WTC11 (cell line): Measurements from ENCODE around the gene ATP11A.

Source experiments
- ATF1 ChIP-seq: sonication (generic); formaldehyde crosslinking; IDR thresholded peaks from 2 replicates; pipeline ENCODE4 v1.8.1; 2023; ENCODE audit warnings: mild to moderate bottlenecking, moderate library complexity, missing genetic modification reagents
- CREB1 ChIP-seq: sonication (generic); formaldehyde crosslinking; IDR thresholded peaks from 2 replicates; pipeline ENCODE4 v1.8.0; 2023; ENCODE audit warnings: mild to moderate bottlenecking, missing genetic modification reagents
- HMGA2 ChIP-seq: fragments of 250-450 bp; sonication (Bioruptor Pico); IDR thresholded peaks from 2 replicates; pipeline ENCODE4 v1.4.0; 2021; ENCODE audit warnings: mild to moderate bottlenecking, moderate library complexity
- NFE2L1 ChIP-seq: sonication (generic); formaldehyde crosslinking; IDR thresholded peaks from 2 replicates; pipeline ENCODE4 v1.8.1; 2023; ENCODE audit warnings: missing genetic modification reagents
- NR2C2 ChIP-seq: sonication (generic); formaldehyde crosslinking; IDR thresholded peaks from 2 replicates; pipeline ENCODE4 v1.8.0; 2022; ENCODE audit warnings: mild to moderate bottlenecking, missing genetic modification reagents
- TCF7 ChIP-seq: sonication (generic); formaldehyde crosslinking; IDR thresholded peaks from 2 replicates; pipeline ENCODE4 v1.8.0; 2022; ENCODE audit warnings: mild to moderate bottlenecking, low read depth, missing genetic modification reagents, moderate library complexity
- ZNF232 ChIP-seq: sonication (generic); formaldehyde crosslinking; IDR thresholded peaks from 2 replicates; pipeline ENCODE4 v1.8.0; 2022; ENCODE audit warnings: mild to moderate bottlenecking, missing genetic modification reagents
- ZNF263 ChIP-seq: sonication (generic); formaldehyde crosslinking; IDR thresholded peaks from 2 replicates; pipeline ENCODE4 v1.8.1; 2022; ENCODE audit warnings: low read depth, mild to moderate bottlenecking, moderate library complexity, missing genetic modification reagents
- TF ChIP-seq, protein P1 (sequence below): fragments of 200-600 bp; IDR thresholded peaks from 2 replicates; pipeline ENCODE4 v1.8.0; 2022; ENCODE audit warnings: antibody characterized with exemption
- TF ChIP-seq, protein P2 (sequence below): sonication (generic); formaldehyde crosslinking; IDR thresholded peaks from 2 replicates; pipeline ENCODE4 v1.8.1; 2022; ENCODE audit warnings: low read depth, missing genetic modification reagents, borderline replicate concordance
- TF ChIP-seq, protein P3 (sequence below): fragments of 250-450 bp; sonication (Bioruptor Pico); IDR thresholded peaks from 2 replicates; pipeline ENCODE4 v2.1.2; 2022; ENCODE audit warnings: mild to moderate bottlenecking, moderate library complexity
- TF ChIP-seq, protein P4 (sequence below): sonication (generic); formaldehyde crosslinking; IDR thresholded peaks from 2 replicates; pipeline ENCODE4 v1.8.1; 2023; ENCODE audit warnings: mild to moderate bottlenecking, moderate library complexity, missing genetic modification reagents
- TF ChIP-seq, protein P5 (sequence below): sonication (generic); formaldehyde crosslinking; IDR thresholded peaks from 2 replicates; pipeline ENCODE4 v1.8.0; 2022; ENCODE audit warnings: mild to moderate bottlenecking, missing genetic modification reagents
- TF ChIP-seq, protein P6 (sequence below): sonication (generic); formaldehyde crosslinking; IDR thresholded peaks from 2 replicates; pipeline ENCODE4 v1.8.1; 2022; ENCODE audit warnings: low read depth, mild to moderate bottlenecking, moderate library complexity, missing genetic modification reagents, borderline replicate concordance

DNA sequence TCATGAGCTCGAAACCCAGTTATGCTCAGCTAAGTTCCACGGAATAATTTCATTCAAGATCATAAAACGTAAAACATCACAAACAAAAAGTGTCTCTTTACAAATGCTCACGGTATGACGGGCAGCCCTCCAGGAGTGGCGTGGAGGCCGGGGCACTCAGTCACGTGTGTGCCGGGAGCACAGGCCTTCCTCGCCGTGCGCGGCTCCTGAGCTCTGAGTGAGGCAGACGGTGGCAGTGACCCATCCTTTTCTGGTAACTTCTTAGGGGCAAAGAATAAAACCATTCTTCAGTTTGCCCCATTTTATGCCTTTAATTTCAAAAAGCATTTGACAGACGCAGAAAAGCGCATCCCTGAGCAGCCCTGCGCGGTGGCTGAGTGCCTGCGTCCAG is 72.8 kb downstream of the ATP11A start:
- TF ChIP-seq ATF1 (CRISPR knock-in tag) (no peak), NFE2L1 (CRISPR knock-in tag) (no peak), HMGA2 (CRISPR knock-in tag) (no peak), NR2C2 (CRISPR knock-in tag) (no peak), CREB1 (no peak), TCF7 (CRISPR knock-in tag) (no peak), ZNF232 (CRISPR knock-in tag) (no peak), ZNF263 (CRISPR knock-in tag) (no peak)
- TF ChIP-seq, protein P1, sequence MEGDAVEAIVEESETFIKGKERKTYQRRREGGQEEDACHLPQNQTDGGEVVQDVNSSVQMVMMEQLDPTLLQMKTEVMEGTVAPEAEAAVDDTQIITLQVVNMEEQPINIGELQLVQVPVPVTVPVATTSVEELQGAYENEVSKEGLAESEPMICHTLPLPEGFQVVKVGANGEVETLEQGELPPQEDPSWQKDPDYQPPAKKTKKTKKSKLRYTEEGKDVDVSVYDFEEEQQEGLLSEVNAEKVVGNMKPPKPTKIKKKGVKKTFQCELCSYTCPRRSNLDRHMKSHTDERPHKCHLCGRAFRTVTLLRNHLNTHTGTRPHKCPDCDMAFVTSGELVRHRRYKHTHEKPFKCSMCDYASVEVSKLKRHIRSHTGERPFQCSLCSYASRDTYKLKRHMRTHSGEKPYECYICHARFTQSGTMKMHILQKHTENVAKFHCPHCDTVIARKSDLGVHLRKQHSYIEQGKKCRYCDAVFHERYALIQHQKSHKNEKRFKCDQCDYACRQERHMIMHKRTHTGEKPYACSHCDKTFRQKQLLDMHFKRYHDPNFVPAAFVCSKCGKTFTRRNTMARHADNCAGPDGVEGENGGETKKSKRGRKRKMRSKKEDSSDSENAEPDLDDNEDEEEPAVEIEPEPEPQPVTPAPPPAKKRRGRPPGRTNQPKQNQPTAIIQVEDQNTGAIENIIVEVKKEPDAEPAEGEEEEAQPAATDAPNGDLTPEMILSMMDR = no peak
- TF ChIP-seq, protein P2, sequence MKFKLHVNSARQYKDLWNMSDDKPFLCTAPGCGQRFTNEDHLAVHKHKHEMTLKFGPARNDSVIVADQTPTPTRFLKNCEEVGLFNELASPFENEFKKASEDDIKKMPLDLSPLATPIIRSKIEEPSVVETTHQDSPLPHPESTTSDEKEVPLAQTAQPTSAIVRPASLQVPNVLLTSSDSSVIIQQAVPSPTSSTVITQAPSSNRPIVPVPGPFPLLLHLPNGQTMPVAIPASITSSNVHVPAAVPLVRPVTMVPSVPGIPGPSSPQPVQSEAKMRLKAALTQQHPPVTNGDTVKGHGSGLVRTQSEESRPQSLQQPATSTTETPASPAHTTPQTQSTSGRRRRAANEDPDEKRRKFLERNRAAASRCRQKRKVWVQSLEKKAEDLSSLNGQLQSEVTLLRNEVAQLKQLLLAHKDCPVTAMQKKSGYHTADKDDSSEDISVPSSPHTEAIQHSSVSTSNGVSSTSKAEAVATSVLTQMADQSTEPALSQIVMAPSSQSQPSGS (CRISPR knock-in tag) = no peak
- TF ChIP-seq, protein P3, sequence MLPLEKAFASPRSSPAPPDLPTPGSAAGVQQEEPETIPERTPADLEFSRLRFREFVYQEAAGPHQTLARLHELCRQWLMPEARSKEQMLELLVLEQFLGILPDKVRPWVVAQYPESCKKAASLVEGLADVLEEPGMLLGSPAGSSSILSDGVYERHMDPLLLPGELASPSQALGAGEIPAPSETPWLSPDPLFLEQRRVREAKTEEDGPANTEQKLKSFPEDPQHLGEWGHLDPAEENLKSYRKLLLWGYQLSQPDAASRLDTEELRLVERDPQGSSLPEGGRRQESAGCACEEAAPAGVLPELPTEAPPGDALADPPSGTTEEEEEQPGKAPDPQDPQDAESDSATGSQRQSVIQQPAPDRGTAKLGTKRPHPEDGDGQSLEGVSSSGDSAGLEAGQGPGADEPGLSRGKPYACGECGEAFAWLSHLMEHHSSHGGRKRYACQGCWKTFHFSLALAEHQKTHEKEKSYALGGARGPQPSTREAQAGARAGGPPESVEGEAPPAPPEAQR = no peak
- TF ChIP-seq, protein P4, sequence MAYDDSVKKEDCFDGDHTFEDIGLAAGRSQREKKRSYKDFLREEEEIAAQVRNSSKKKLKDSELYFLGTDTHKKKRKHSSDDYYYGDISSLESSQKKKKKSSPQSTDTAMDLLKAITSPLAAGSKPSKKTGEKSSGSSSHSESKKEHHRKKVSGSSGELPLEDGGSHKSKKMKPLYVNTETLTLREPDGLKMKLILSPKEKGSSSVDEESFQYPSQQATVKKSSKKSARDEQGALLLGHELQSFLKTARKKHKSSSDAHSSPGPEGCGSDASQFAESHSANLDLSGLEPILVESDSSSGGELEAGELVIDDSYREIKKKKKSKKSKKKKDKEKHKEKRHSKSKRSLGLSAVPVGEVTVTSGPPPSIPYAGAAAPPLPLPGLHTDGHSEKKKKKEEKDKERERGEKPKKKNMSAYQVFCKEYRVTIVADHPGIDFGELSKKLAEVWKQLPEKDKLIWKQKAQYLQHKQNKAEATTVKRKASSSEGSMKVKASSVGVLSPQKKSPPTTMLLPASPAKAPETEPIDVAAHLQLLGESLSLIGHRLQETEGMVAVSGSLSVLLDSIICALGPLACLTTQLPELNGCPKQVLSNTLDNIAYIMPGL (CRISPR knock-in tag) = no peak
- TF ChIP-seq, protein P5, sequence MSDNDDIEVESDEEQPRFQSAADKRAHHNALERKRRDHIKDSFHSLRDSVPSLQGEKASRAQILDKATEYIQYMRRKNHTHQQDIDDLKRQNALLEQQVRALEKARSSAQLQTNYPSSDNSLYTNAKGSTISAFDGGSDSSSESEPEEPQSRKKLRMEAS (CRISPR knock-in tag) = no peak
- TF ChIP-seq, protein P6, sequence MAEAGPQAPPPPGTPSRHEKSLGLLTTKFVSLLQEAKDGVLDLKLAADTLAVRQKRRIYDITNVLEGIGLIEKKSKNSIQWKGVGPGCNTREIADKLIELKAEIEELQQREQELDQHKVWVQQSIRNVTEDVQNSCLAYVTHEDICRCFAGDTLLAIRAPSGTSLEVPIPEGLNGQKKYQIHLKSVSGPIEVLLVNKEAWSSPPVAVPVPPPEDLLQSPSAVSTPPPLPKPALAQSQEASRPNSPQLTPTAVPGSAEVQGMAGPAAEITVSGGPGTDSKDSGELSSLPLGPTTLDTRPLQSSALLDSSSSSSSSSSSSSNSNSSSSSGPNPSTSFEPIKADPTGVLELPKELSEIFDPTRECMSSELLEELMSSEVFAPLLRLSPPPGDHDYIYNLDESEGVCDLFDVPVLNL (CRISPR knock-in tag) = no peak
